Coronary artery (tissue), 2 donors: ENCODE results near the gene MYH4.

Experiments used
- DNase-seq: peaks from one replicate; pipeline ENCODE4 v3.0.0-alpha.2; 2017; ENCODE audit warnings: low spot score
- H3K27ac ChIP-seq, 2 donors: fragments of 200-600 bp; sonication (generic); one replicate each; pipeline ENCODE4 v1.5.1; 2016 to 2019
- H3K4me3 ChIP-seq: fragments of 200-600 bp; sonication (generic); 2 replicates; pipeline ENCODE4 v1.5.1; 2016; ENCODE audit warnings: mild to moderate bottlenecking, moderate library complexity
- CTCF ChIP-seq: fragments of 200-600 bp; sonication (generic); IDR thresholded peaks from one replicate; pipeline ENCODE4 v1.5.1; 2019; ENCODE audit warnings: antibody characterized with exemption

Gene MYH4

DNA sequence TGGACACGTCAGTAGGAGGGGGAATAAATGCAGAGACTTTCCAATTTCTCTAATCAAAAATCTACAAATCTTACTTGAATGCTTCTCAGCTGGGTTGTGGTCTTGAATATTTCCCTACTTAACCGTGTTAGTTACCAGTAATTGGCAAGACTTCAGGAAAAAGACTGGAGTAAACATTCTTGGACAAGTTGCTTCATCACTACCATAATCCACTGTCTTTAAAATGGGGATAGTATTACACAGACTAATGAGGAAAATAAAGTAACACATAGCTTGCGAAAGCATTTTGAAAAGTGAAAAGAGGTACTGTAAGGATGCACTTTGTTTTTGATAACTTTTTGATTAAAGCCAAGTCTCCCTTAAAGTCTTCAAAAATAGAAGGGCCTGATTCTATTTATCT lies 30.6 kb upstream of the MYH4 start:
- DNase-seq = no peak
- H3K27ac ChIP-seq = no peak overlapping the region
- H3K4me3 ChIP-seq = no peak overlapping the region
- TF ChIP-seq CTCF = no peak

DNA sequence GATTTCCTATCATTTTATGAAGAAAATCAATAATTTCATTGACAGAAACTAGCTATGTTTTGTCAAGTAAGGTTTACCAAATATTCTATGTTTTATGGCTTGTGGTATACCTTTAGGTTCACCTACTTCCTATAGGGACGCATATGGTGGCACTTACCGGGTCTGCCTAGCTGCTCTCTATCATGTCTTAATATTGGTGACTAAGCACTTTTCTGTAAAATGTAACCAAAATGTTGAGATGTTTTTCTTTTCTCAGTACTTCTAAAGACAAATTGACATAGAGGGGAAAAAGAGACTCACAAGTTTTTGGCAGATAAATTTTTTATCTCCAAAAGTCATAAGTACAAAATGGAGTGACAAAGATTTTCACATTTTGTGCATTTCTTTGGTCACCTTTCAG lies 22.6 kb upstream of the MYH4 start:
- TF ChIP-seq CTCF = no peak
- Histone ChIP-seq H3K4me3 (no peak overlapping the region), H3K27ac (no peak overlapping the region)
- no peak for DNase-seq

DNA sequence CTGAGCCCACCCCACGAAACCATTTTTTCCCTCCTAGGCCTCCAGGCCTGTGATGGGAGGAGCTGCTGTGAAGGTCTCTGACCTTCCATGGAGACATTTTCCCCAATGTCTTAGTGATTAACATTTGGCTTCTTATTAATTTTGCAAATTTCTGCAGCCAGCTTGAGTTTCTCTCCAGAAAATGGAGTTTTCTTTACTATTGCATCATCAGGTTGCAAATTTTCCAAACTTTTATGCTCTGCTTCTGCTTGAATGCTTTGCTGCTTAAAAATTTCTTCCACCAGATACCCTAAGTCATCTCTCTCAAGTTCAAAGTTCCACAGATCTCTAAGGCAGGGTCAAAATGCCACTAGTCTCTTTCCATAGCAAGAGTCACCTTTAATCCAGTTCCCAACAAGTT lies 12.9 kb upstream of the MYH4 start:
- Histone ChIP-seq H3K27ac (no peak overlapping the region), H3K4me3 (no peak overlapping the region)
- DNase-seq = no peak
- TF ChIP-seq CTCF = no peak

GRCh38 chr17:10477701-10478100 lies 8.3 kb upstream of the MYH4 start:
- no peak overlapping the region for H3K4me3 ChIP-seq
- TF ChIP-seq CTCF = no peak
- no peak for DNase-seq
- H3K27ac ChIP-seq = no peak overlapping the region

DNA sequence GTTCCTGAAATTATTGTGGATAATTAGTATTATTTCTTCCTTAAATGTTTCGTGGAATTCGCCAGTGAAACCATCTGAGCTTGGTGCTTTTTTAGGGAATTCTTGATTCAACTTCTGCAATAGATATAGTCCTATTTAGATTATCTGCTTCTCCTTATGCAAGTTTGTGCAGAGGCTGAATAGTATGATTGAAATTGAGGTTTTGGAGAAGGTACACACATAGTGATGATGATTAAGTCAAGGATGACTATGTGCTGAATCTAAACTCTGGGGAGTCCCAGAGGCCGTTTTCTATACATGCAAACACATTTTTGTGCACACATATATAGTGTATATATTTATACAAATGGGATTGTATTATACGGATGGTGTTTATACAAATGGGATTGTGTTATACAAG lies 5.2 kb upstream of the MYH4 start:
- Histone ChIP-seq H3K4me3 (no peak overlapping the region), H3K27ac (no peak overlapping the region)
- no peak for DNase-seq
- TF ChIP-seq CTCF = no peak

- DNase-seq = no peak
- no peak for TF ChIP-seq CTCF
- no peak overlapping the region for H3K27ac ChIP-seq
- no peak overlapping the region for H3K4me3 ChIP-seq
Observed at GRCh38 chr17:10471858-10472257, 2.5 kb upstream of the MYH4 start.

DNA sequence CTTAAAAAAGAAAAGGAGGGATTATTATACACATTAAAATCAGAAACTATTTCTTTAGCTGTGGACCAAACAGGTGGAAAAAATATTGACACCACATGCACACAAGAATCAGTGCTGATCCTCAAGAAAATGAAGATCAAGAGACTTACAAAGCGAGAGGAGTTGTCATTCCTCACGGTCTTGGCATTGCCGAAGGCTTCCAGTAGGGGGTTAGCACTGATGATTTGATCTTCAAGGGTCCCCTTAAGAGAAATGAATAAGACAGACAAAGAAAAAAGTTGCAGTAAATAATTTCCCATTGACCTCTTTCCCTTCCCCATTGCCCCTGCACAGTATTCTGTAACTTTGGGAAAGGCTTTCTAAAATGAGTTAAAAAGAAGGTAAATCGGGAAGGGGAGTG lies 6.0 kb downstream of the MYH4 start:
- no peak for TF ChIP-seq CTCF
- Histone ChIP-seq H3K27ac (no peak overlapping the region), H3K4me3 (no peak overlapping the region)
- no peak for DNase-seq
